Measurements from ENCODE around the gene SS18L1. TPM values are rescaled to one million over a fixed set of nuclear protein-coding genes. Genes with fewer than 3 reads are reported as not detected.
A peak's percentile ranks its signal among the peaks of the same experiment; 100 is the strongest.

The SS18L1 gene
- total RNA-seq, 6 experiments from 2014 or later: 14.1 to 26.5 (median 23.7) TPM

DNA sequence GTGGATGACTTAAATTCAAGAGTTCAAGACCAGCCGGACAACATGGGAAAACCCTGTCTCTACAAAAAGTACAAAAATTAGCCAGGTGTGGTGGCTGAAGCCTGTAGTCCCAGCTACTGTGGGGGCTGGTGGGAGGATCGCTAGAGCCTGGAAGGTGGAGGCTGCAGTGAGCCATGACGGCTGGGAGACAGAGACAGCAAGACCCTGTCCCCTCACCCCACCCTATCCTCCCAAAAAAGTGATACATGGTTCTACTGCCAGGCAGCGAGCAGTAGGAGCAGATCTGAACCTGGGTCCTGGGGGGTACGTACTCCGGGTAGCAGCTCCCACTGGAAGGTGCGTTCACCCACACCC, 2.5 kb upstream of the SS18L1 start:
- H3K27me3 ChIP-seq: no peaks in the 10 kb centered on the region
- ATAC-seq (no peak), DNase-seq (no peak)
- H3K4me3 ChIP-seq: peak overlapping the region in 2 of 3 donors; percentile 81 to 86
- peak overlapping the region in 1 of 3 donors; percentile 100 for H3K27ac ChIP-seq
- peaks cover 0 to 32% (median 18%) of the 10 kb centered on the region in 4 donors for H3K4me1 ChIP-seq
- peaks cover 20 to 49% (median 34%) of the 10 kb centered on the region in 4 donors for H3K36me3 ChIP-seq
- 47% methylated on average over 4 of the region's 7 CpGs for WGBS (ENCODE audit: insufficient coverage, low coverage, low lambda C conversion rate, missing lambda C conversion rate)
- no peaks in the 10 kb centered on the region for H3K9me3 ChIP-seq
- no peak for TF ChIP-seq CTCF (IDR thresholded peaks at IDR 0.05)
- TF ChIP-seq POLR2A (IDR thresholded peaks at IDR 0.05): no peak
- intact Hi-C loops (cut with DNase I): no loop called here

GRCh38 chr20:62141397-62142251, 1.9 kb upstream of the SS18L1 start:
- ATAC-seq: peak in 3 of 4 donors; percentile 0 to 11 (median 2)
- WGBS (ENCODE audit: insufficient coverage, low coverage, low lambda C conversion rate, missing lambda C conversion rate): 5% methylated on average over 11 of the region's 14 CpGs
- no peak for DNase-seq
- no peaks in the 10 kb centered on the region for H3K9me3 ChIP-seq
- intact Hi-C loops (cut with DNase I): no loop called here
- H3K36me3 ChIP-seq: peaks cover 14 to 43% (median 31%) of the 10 kb centered on the region in 4 donors
- H3K27ac ChIP-seq: peak overlapping the region; percentile 76 to 100 (median 87)
- H3K4me1 ChIP-seq: peaks cover 0 to 34% (median 20%) of the 10 kb centered on the region in 4 donors
- H3K4me3 ChIP-seq: peak overlapping the region; percentile 72 to 86 (median 81)
- no peaks in the 10 kb centered on the region for H3K27me3 ChIP-seq
- TF ChIP-seq POLR2A (IDR thresholded peaks at IDR 0.05): no peak
- TF ChIP-seq CTCF (IDR thresholded peaks at IDR 0.05): peak in 3 of 4 donors; percentile 4 to 15 (median 13)

- DNase-seq (peak in 1 of 3 donors; percentile 46), ATAC-seq (peak in 1 of 4 donors; percentile 1)
- TF ChIP-seq POLR2A (IDR thresholded peaks at IDR 0.05) (no peak), CTCF (IDR thresholded peaks at IDR 0.05) (no peak)
- 0% methylated on average over 16 of the region's 71 CpGs for WGBS (ENCODE audit: insufficient coverage, low coverage, low lambda C conversion rate, missing lambda C conversion rate)
- Histone ChIP-seq H3K9me3 (no peaks in the 10 kb centered on the region), H3K27ac (peak overlapping the region; percentile 76 to 100 (median 87)), H3K4me3 (peak overlapping the region; percentile 72 to 86 (median 81)), H3K4me1 (peaks cover 0 to 42% (median 24%) of the 10 kb centered on the region in 4 donors), H3K27me3 (no peaks in the 10 kb centered on the region), H3K36me3 (peaks cover 14 to 34% (median 28%) of the 10 kb centered on the region in 4 donors)
- intact Hi-C loops (cut with DNase I): no loop called here
These were observed 1.1 kb upstream of the SS18L1 start for GRCh38 chr20:62142252-62143080.

DNA sequence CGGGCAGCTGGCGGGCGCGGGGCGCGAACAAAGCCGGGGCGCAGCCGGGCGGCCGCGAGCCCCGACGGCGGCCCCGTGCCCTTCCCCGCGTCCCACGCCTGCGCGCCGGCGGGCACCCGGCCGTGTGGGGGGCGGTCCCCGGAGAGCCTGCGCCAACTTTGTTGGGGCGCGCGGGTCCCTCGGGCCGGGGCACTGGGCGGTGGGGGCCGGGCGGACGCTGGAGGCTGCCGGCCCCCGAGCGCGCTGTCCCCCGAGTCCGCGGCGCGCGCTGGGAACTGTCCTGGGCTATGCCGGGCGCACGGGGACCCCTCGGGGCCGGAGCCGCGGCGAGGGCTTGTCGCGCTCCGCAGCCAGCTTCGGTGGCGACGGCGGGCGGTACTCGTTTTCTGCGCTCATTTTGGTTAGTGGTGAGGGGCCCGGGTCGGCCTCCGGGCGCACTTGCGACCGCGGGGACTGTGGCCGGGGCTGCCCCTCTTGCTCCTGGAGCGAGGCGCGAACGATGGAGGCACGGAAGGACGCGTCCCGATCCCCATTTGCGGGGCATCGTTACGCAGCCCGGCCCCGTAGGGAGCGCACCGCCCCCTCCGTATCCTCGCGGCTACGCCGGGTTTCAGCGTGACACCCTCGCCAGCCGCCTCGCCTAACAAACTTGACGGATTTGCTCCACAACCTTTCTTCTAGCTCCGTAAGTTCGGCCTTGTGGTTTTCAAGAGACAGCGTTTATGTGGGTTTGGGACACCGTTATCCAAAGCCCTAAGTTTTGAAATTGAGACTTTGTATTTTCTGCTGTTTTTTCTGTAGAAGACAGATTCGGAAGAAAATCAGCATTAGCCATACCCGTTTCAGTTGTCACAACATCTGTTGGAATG, 622 bp downstream of the SS18L1 start:
- ATAC-seq: peak; percentile 34 to 53 (median 40)
- no peak for TF ChIP-seq CTCF (IDR thresholded peaks at IDR 0.05)
- no peak for TF ChIP-seq POLR2A (IDR thresholded peaks at IDR 0.05)
- Histone ChIP-seq H3K27ac (peak overlapping the region; percentile 60 to 100 (median 73)), H3K4me1 (peaks cover 0 to 56% (median 27%) of the 10 kb centered on the region in 4 donors), H3K36me3 (peaks cover 8 to 17% (median 13%) of the 10 kb centered on the region in 4 donors), H3K4me3 (peak overlapping the region; percentile 45 to 86 (median 81)), H3K27me3 (no peaks in the 10 kb centered on the region), H3K9me3 (no peaks in the 10 kb centered on the region)
- 0% methylated on average over 26 of the region's 104 CpGs for WGBS (ENCODE audit: insufficient coverage, low coverage, low lambda C conversion rate, missing lambda C conversion rate)
- intact Hi-C loops (cut with DNase I): no loop called here
- DNase-seq: peak; percentile 72 to 80 (median 72)

Measured in right lobe of liver (tissue), 6 donors.